GM23338 (cell line): Measurements from ENCODE around the gene CHMP4A.

Experiments used
- CTCF ChIP-seq, 2 experiments: fragments of 200-600 bp in 1 of 2; sonication (generic) in 1 of 2; conservative IDR thresholded peaks; 2 replicates each; pipeline versions ENCODE4 v1.5.1 to v1.6.1; 2016 to 2017; ENCODE audit warnings: antibody characterized with exemption in 2 of 2, low read depth in 2 of 2, mild to moderate bottlenecking in 2 of 2, moderate library complexity in 1 of 2
- EZH2phosphoT487 ChIP-seq: fragments of 200-600 bp; sonication (generic); IDR thresholded peaks from one replicate; pipeline ENCODE4 v1.8.1; 2018; ENCODE audit warnings: antibody characterized with exemption; ENCODE audit not compliant: unreplicated experiment
- TF ChIP-seq, protein P1 (sequence below): IDR thresholded peaks from one replicate; pipeline ENCODE4 v1.6.1; 2018; ENCODE audit warnings: antibody characterized with exemption; ENCODE audit not compliant: unreplicated experiment

GRCh38 chr14:24259282-24260025, 46.2 kb upstream of the CHMP4A start:
- TF ChIP-seq CTCF (conservative IDR thresholded peaks at IDR 0.05; ENCODE audit: low read depth in 2 of 2) (no peak), EZH2phosphoT487 (no peak)
- TF ChIP-seq, protein P1, sequence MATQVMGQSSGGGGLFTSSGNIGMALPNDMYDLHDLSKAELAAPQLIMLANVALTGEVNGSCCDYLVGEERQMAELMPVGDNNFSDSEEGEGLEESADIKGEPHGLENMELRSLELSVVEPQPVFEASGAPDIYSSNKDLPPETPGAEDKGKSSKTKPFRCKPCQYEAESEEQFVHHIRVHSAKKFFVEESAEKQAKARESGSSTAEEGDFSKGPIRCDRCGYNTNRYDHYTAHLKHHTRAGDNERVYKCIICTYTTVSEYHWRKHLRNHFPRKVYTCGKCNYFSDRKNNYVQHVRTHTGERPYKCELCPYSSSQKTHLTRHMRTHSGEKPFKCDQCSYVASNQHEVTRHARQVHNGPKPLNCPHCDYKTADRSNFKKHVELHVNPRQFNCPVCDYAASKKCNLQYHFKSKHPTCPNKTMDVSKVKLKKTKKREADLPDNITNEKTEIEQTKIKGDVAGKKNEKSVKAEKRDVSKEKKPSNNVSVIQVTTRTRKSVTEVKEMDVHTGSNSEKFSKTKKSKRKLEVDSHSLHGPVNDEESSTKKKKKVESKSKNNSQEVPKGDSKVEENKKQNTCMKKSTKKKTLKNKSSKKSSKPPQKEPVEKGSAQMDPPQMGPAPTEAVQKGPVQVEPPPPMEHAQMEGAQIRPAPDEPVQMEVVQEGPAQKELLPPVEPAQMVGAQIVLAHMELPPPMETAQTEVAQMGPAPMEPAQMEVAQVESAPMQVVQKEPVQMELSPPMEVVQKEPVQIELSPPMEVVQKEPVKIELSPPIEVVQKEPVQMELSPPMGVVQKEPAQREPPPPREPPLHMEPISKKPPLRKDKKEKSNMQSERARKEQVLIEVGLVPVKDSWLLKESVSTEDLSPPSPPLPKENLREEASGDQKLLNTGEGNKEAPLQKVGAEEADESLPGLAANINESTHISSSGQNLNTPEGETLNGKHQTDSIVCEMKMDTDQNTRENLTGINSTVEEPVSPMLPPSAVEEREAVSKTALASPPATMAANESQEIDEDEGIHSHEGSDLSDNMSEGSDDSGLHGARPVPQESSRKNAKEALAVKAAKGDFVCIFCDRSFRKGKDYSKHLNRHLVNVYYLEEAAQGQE, result no peak
